OCI-LY7 (cell line): Measurements from ENCODE around the gene SNRK. TPM values are rescaled to one million over a fixed set of nuclear protein-coding genes. Genes with fewer than 3 reads are reported as not detected.
"Not testable (repeated sequence)": the region's sequence is repeated elsewhere in the genome, so short reads cannot be mapped to it uniquely, and the experiment has no call there.

Experiments
- BruUV-seq: library from RNA; stranded (reverse); fragments of 400-500 nt; replicated peaks from 2 replicates; lab custom pipeline; 2021; lab: Mats Ljungman, UMichigan
- CTCF ChIA-PET: fragments of 300-600 bp; sonication (Branson Sonifier 250); formaldehyde crosslinking; loops from one replicate; lab custom pipeline; 2022; ENCODE audit warnings: antibody characterized with exemption; ENCODE audit not compliant: unreplicated experiment; lab: Charles Lee
- POLR2A ChIA-PET: fragments of 300-600 bp; sonication (Branson Sonifier 250); formaldehyde crosslinking; loops from one replicate; lab custom pipeline; 2022; ENCODE audit warnings: antibody characterized with exemption; lab: Charles Lee
- DNase-seq: peaks from one replicate; pipeline ENCODE4 v3.0.0-alpha.2; 2015; ENCODE audit warnings: low spot score
- H2AFZ ChIP-seq: fragments of 200-600 bp; sonication (generic), shearing (Covaris generic); 2 replicates; pipeline ENCODE4 v1.6.1; 2014; ENCODE audit warnings: mild to moderate bottlenecking, antibody characterized with exemption, low read length, moderate library complexity
- H3K27ac ChIP-seq: fragments of 200-600 bp; sonication (generic); 2 replicates; pipeline ENCODE4 v1.5.1; 2014; ENCODE audit warnings: mixed run types, low read depth, mild to moderate bottlenecking, moderate library complexity, low read length, inconsistent platforms; ENCODE audit not compliant: poor library complexity, severe bottlenecking
- H3K36me3 ChIP-seq: fragments of 200-600 bp; sonication (generic); 2 replicates; pipeline ENCODE4 v1.6.1; 2014; ENCODE audit warnings: mild to moderate bottlenecking, antibody characterized with exemption, low read length, moderate library complexity, mixed read lengths; ENCODE audit not compliant: insufficient read depth
- H3K4me1 ChIP-seq: fragments of 200-600 bp; sonication (generic); 2 replicates; pipeline ENCODE4 v1.5.1; 2014; ENCODE audit warnings: mild to moderate bottlenecking, low read length; ENCODE audit not compliant: insufficient read depth, poor library complexity, severe bottlenecking
- H3K4me2 ChIP-seq: fragments of 200-600 bp; sonication (generic); 2 replicates; pipeline ENCODE4 v1.6.1; 2014; ENCODE audit warnings: mild to moderate bottlenecking, low read length
- H3K4me3 ChIP-seq: fragments of 200-600 bp; sonication (generic); 2 replicates; pipeline ENCODE4 v1.5.1; 2014; ENCODE audit warnings: mild to moderate bottlenecking, low read depth, low read length; ENCODE audit not compliant: poor library complexity, severe bottlenecking
- H3K79me2 ChIP-seq: fragments of 200-600 bp; sonication (generic); 2 replicates; pipeline ENCODE4 v1.6.1; 2016; ENCODE audit warnings: low read depth, mild to moderate bottlenecking, low read length, moderate library complexity, mixed read lengths; ENCODE audit not compliant: insufficient read depth
- H3K9me2 ChIP-seq: fragments of 200-600 bp; sonication (generic); 2 replicates; pipeline ENCODE4 v1.6.1; 2016; ENCODE audit warnings: mild to moderate bottlenecking, low read length, mixed read lengths; ENCODE audit not compliant: insufficient read depth
- H3K9me3 ChIP-seq: fragments of 200-600 bp; sonication (generic); 2 replicates; pipeline ENCODE4 v1.6.1; 2014; ENCODE audit warnings: mild to moderate bottlenecking, mixed run types, low read length, mixed read lengths
- H4K20me1 ChIP-seq: fragments of 200-600 bp; sonication (generic); 2 replicates; pipeline ENCODE4 v1.6.1; 2014; ENCODE audit warnings: mild to moderate bottlenecking, antibody characterized with exemption, low read length, moderate library complexity, mixed read lengths; ENCODE audit not compliant: insufficient read depth
- CTCF ChIP-seq: fragments of 200-600 bp; sonication (generic); conservative IDR thresholded peaks from 2 replicates; pipeline ENCODE4 v1.5.1; 2014; ENCODE audit warnings: mild to moderate bottlenecking, antibody characterized with exemption, low read length, moderate library complexity, mixed read lengths
- EZH2phosphoT487 ChIP-seq: fragments of 200-600 bp; sonication (generic); IDR thresholded peaks from 2 replicates; pipeline ENCODE4 v1.6.1; 2018; ENCODE audit warnings: low read depth, borderline replicate concordance, mild to moderate bottlenecking, mixed run types, antibody characterized with exemption, low read length, moderate library complexity, mixed read lengths
- intact Hi-C: fragments of 100-400 bp; cut with micrococcal nuclease; formaldehyde crosslinking; loops from one replicate; pipeline ENCODE4 v1.10.0; 2022; ENCODE audit not compliant: unreplicated experiment
- total RNA-seq, 2 experiments: library from RNA; depleted of rRNA in 1 of 2; stranded (reverse); fragments of >200 nt in 1 of 2; shearing (Covaris generic) in 1 of 2; gene quantifications; 2 replicates each; pipeline ENCODE4 v1.2.3, GENCODE V29; 2014 to 2022

Gene SNRK
- total RNA-seq, 2 experiments from 2014 or later = 15.5 TPM

GRCh38 chr3:43353393-43353792, 67.1 kb downstream of the SNRK start:
- POLR2A ChIA-PET = no interaction called here
- intact Hi-C loops = no loop called here

GRCh38 chr3:43353923-43354670, 67.8 kb downstream of the SNRK start:
- no peaks in the 10 kb centered on the region for H3K4me1 ChIP-seq
- H3K9me2 ChIP-seq = no peaks in the 10 kb centered on the region
- peaks cover 10% of the 10 kb centered on the region for H3K9me3 ChIP-seq
- H3K36me3 ChIP-seq = peaks cover 17% of the 10 kb centered on the region; the same call in 1 of the 2 replicates
- H3K4me3 ChIP-seq = no peak overlapping the region
- no peak overlapping the region for H3K27ac ChIP-seq
- CTCF ChIA-PET = no interaction called here
- intact Hi-C loops = no loop called here
- POLR2A ChIA-PET = no interaction called here
- no TSS peak for BruUV-seq
- no peak overlapping the region for H3K4me2 ChIP-seq
- no peak for DNase-seq
- H3K79me2 ChIP-seq = no peaks in the 10 kb centered on the region
- no peaks in the 10 kb centered on the region for H4K20me1 ChIP-seq
- no peak overlapping the region for H2AFZ ChIP-seq
- TF ChIP-seq CTCF = no peak
- no peak for TF ChIP-seq EZH2phosphoT487

More at GRCh38 chr3:43353393-43353792, 67.1 kb downstream of the SNRK start:
- CTCF ChIA-PET = no interaction called here
- Histone ChIP-seq H3K27ac (no peak overlapping the region), H4K20me1 (no peaks in the 10 kb centered on the region), H3K9me3 (peaks cover 10% of the 10 kb centered on the region), H2AFZ (no peak overlapping the region), H3K4me1 (no peaks in the 10 kb centered on the region), H3K79me2 (no peaks in the 10 kb centered on the region), H3K4me2 (no peak overlapping the region), H3K4me3 (no peak overlapping the region), H3K36me3 (peaks cover 24% of the 10 kb centered on the region), H3K9me2 (no peaks in the 10 kb centered on the region)
- TF ChIP-seq EZH2phosphoT487 (no peak), CTCF (no peak)
- no TSS peak for BruUV-seq
- DNase-seq = no peak

- POLR2A ChIA-PET, DNase-seq, CTCF ChIA-PET, H2AFZ ChIP-seq, H4K20me1 ChIP-seq, H3K79me2 ChIP-seq, H3K27ac ChIP-seq, BruUV-seq, H3K4me1 ChIP-seq, H3K9me2 ChIP-seq, H3K4me3 ChIP-seq, H3K36me3 ChIP-seq, intact Hi-C loops, H3K4me2 ChIP-seq: not testable (repeated sequence)
- H3K9me3 ChIP-seq = peaks cover 10% of the 10 kb centered on the region
These were observed 69.7 kb downstream of the SNRK start for GRCh38 chr3:43356033-43356432.
